ENCODE measurements around the gene CSTB. TPM values are rescaled to one million over a fixed set of nuclear protein-coding genes. Genes with fewer than 3 reads are reported as not detected.

The CSTB gene
- total and polyA plus RNA-seq, 4 donors: 3.8 to 62.4 (median 33.7) TPM

DNA sequence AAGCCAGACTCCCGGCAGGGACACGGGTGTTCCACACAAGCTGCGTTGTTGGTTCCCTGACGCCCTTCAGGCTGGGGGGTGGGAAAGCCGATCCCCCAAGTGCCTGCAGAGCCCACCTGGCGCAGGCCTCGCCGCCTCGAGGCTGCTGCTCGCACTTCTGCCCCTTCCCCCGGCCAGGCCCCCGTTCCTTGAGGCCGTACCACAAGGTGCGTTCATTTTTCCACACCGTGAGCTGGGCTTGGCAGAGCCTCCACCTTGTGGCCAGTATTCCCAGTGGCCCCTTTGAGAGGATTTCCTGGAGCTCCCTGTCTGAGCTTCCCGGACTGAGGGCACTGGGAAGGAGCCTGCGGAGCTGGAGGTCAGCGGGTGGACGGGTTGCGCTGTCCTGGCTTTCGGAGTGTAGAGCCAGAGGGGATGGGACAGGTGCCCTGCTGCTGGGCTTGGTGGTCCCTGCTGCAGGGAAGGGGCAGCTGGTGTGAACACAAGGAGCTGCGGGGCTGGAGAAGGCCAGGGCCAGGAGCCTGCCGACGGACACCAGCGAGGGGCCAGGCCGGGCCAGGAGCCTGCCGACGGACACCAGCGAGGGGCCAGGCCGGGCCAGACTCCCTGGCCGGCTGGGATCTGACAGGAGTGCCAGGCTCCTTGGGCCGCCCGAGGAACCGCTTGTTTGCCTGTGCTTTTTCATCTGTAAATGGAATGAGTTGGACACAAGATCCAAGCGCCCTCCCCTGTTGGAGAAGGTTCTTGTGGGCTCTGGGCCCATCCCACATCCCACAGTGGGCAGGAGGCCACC, 38.8 kb downstream of the CSTB start:
- Histone ChIP-seq H3K9me3 (ENCODE audit: control insufficient read depth in 4 of 4, low read length in 3 of 4) (no peaks in the 10 kb centered on the region), H3K4me1 (ENCODE audit: control insufficient read depth in 4 of 4, insufficient read depth in 4 of 4, low read length in 3 of 4) (peaks cover 16 to 43% (median 32%) of the 10 kb centered on the region in 4 donors), H3K9ac (ENCODE audit: low read depth in 1 of 2, low read length in 2 of 2) (no peak overlapping the region), H3K4me3 (ENCODE audit: low read depth in 1 of 3, low read length in 3 of 3) (no peak overlapping the region), H3K36me3 (ENCODE audit: control insufficient read depth in 4 of 4, insufficient read depth in 3 of 4, low read depth in 1 of 4, low read length in 3 of 4) (peaks cover 0 to 6% (median 0%) of the 10 kb centered on the region in 4 donors), H3K27ac (ENCODE audit: low read depth in 1 of 2, low read length in 2 of 2) (peak overlapping the region; percentile 49 to 54), H3K27me3 (ENCODE audit: control insufficient read depth in 4 of 4, insufficient read depth in 4 of 4, low read length in 3 of 4) (no peaks in the 10 kb centered on the region)
- TF ChIP-seq EGR1 (IDR thresholded peaks at IDR 0.05; ENCODE audit: low read depth in 2 of 2): no peak
- WGBS: 96% methylated on average over 35 of the region's 35 CpGs
- no peak for DNase-seq (ENCODE audit: low spot score)

DNA sequence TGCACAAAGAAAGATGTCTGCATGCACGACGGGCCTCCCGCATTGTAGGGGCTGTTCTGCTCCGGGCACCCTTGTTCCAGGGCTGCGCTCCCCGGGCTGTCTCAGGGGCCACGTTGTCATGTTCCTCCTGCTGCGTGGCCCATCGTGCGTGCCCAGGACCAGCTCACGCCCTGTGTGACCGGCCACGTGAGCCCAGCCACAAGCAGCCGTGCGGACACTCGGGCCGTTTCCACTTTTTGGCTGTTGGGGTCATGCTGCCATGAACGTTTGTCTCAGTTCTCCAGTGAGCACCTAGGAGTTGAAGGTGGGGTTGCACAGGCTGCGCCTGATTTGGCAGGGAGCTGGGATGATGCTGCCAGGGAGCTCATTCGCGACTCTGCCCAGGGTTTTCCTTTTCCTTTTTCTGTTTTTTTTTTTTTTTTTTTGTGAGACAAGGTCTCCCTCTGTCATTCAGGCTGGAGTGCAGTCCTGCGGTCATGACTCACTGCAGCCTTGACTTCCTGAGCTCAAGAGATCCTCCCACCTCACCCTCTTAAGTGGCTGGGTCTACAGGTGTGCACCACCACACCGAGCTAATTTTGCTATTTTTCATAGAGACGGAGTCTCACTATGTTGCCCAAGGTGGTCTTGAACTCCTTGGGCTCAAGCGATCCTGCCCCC, 39.8 kb downstream of the CSTB start:
- DNase-seq (ENCODE audit: low spot score): no peak
- peaks cover 0 to under 1% (median 0%) of the 10 kb centered on the region in 4 donors for H3K36me3 ChIP-seq (ENCODE audit: control insufficient read depth in 4 of 4, insufficient read depth in 3 of 4, low read depth in 1 of 4, low read length in 3 of 4)
- WGBS: 92% methylated on average over 25 of the region's 25 CpGs

DNA sequence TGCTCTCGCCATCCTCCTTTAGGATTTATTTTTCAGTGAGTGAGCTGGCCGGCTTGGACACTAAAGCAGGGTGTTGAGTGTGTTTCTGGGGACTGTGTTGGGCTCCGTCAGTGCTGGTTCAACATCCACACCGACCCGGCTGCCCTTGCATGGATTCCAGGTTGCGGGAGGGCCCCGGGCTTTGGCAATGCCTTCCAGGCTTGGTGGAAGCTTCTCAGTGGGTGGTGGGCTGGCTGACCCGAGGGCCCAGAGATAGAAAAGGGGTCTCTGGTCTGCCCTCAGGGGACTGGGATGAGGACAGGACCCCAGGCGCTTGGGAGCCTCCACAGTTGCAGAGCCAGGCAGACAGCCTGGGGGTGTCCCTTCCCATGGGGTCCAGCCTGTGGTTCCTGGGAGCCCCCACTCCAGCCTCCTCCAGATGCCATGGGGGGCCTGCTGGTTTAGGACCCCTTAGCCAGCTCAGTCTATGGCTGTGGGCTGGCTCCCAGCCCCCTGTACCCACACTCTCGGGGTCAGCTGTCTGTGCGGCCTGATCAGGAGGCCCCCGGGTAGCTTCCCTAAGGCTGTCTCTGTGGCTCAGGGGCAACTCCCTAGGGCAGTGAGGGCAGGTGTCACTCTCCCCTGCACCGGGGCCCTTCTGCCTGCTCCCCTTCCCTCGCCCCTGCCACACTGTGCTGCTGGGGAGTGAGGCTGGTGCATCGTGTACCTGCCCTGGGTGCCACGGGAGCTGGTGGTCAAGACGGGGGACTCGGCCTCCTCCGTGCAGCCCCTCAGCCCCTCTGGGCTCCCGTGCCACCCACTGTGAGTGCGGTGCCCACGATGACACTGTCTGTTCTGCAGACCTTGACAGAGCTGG, 40.6 kb downstream of the CSTB start:
- Histone ChIP-seq H3K9me3 (ENCODE audit: control insufficient read depth in 4 of 4, low read length in 3 of 4) (no peaks in the 10 kb centered on the region), H3K27ac (ENCODE audit: low read depth in 1 of 2, low read length in 2 of 2) (no peak overlapping the region), H3K4me3 (ENCODE audit: low read depth in 1 of 3, low read length in 3 of 3) (no peak overlapping the region), H3K9ac (ENCODE audit: low read depth in 1 of 2, low read length in 2 of 2) (no peak overlapping the region), H3K27me3 (ENCODE audit: control insufficient read depth in 4 of 4, insufficient read depth in 4 of 4, low read length in 3 of 4) (no peaks in the 10 kb centered on the region), H3K4me1 (ENCODE audit: control insufficient read depth in 4 of 4, insufficient read depth in 4 of 4, low read length in 3 of 4) (peaks cover 22 to 57% (median 45%) of the 10 kb centered on the region in 4 donors), H3K36me3 (ENCODE audit: control insufficient read depth in 4 of 4, insufficient read depth in 3 of 4, low read depth in 1 of 4, low read length in 3 of 4) (no peaks in the 10 kb centered on the region)
- 96% methylated on average over 22 of the region's 22 CpGs for WGBS
- no peak for DNase-seq (ENCODE audit: low spot score)
- TF ChIP-seq HNF4G (IDR thresholded peaks at IDR 0.05): no peak
- TF ChIP-seq, protein P1, sequence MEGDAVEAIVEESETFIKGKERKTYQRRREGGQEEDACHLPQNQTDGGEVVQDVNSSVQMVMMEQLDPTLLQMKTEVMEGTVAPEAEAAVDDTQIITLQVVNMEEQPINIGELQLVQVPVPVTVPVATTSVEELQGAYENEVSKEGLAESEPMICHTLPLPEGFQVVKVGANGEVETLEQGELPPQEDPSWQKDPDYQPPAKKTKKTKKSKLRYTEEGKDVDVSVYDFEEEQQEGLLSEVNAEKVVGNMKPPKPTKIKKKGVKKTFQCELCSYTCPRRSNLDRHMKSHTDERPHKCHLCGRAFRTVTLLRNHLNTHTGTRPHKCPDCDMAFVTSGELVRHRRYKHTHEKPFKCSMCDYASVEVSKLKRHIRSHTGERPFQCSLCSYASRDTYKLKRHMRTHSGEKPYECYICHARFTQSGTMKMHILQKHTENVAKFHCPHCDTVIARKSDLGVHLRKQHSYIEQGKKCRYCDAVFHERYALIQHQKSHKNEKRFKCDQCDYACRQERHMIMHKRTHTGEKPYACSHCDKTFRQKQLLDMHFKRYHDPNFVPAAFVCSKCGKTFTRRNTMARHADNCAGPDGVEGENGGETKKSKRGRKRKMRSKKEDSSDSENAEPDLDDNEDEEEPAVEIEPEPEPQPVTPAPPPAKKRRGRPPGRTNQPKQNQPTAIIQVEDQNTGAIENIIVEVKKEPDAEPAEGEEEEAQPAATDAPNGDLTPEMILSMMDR (IDR thresholded peaks at IDR 0.05; ENCODE audit: low read depth, low read length, missing input control): no peak
- TF ChIP-seq, protein P2, sequence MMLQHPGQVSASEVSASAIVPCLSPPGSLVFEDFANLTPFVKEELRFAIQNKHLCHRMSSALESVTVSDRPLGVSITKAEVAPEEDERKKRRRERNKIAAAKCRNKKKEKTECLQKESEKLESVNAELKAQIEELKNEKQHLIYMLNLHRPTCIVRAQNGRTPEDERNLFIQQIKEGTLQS (IDR thresholded peaks at IDR 0.05): no peak
- TF ChIP-seq FOXA1 (IDR thresholded peaks at IDR 0.05): no peak
- no peak for TF ChIP-seq EGR1 (IDR thresholded peaks at IDR 0.05; ENCODE audit: low read depth in 2 of 2)
- no peak for TF ChIP-seq TAF1 (conservative IDR thresholded peaks at IDR 0.05)
- TF ChIP-seq JUND (IDR thresholded peaks at IDR 0.05): no peak
- TF ChIP-seq, protein P3, sequence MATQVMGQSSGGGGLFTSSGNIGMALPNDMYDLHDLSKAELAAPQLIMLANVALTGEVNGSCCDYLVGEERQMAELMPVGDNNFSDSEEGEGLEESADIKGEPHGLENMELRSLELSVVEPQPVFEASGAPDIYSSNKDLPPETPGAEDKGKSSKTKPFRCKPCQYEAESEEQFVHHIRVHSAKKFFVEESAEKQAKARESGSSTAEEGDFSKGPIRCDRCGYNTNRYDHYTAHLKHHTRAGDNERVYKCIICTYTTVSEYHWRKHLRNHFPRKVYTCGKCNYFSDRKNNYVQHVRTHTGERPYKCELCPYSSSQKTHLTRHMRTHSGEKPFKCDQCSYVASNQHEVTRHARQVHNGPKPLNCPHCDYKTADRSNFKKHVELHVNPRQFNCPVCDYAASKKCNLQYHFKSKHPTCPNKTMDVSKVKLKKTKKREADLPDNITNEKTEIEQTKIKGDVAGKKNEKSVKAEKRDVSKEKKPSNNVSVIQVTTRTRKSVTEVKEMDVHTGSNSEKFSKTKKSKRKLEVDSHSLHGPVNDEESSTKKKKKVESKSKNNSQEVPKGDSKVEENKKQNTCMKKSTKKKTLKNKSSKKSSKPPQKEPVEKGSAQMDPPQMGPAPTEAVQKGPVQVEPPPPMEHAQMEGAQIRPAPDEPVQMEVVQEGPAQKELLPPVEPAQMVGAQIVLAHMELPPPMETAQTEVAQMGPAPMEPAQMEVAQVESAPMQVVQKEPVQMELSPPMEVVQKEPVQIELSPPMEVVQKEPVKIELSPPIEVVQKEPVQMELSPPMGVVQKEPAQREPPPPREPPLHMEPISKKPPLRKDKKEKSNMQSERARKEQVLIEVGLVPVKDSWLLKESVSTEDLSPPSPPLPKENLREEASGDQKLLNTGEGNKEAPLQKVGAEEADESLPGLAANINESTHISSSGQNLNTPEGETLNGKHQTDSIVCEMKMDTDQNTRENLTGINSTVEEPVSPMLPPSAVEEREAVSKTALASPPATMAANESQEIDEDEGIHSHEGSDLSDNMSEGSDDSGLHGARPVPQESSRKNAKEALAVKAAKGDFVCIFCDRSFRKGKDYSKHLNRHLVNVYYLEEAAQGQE (IDR thresholded peaks at IDR 0.05): no peak
- no peak for TF ChIP-seq RAD21 (IDR thresholded peaks at IDR 0.05)

More for the DNA sequence above, 39.8 kb downstream of the CSTB start:
- H3K9ac ChIP-seq (ENCODE audit: low read depth in 1 of 2, low read length in 2 of 2): no peak overlapping the region
- H3K4me3 ChIP-seq (ENCODE audit: low read depth in 1 of 3, low read length in 3 of 3): no peak overlapping the region
- TF ChIP-seq NR2F2 (IDR thresholded peaks at IDR 0.05): no peak
- TF ChIP-seq TAF1 (conservative IDR thresholded peaks at IDR 0.05): no peak
- no peak for TF ChIP-seq SP1 (IDR thresholded peaks at IDR 0.05)
- TF ChIP-seq HNF4A (conservative IDR thresholded peaks at IDR 0.05): no peak
- no peak for TF ChIP-seq GABPA (IDR thresholded peaks at IDR 0.05 in 1 of 2, conservative IDR thresholded peaks at IDR 0.05 in 1 of 2)
- TF ChIP-seq, protein P1 (IDR thresholded peaks at IDR 0.05; ENCODE audit: low read depth, low read length, missing input control): no peak
- TF ChIP-seq FOXA2 (IDR thresholded peaks at IDR 0.05): no peak
- TF ChIP-seq JUND (IDR thresholded peaks at IDR 0.05): no peak
- TF ChIP-seq RXRA (IDR thresholded peaks at IDR 0.05): no peak
- no peak for TF ChIP-seq FOXA1 (IDR thresholded peaks at IDR 0.05)
- TF ChIP-seq RAD21 (IDR thresholded peaks at IDR 0.05): no peak
- no peak for TF ChIP-seq HNF4G (IDR thresholded peaks at IDR 0.05)
- TF ChIP-seq, protein P4, sequence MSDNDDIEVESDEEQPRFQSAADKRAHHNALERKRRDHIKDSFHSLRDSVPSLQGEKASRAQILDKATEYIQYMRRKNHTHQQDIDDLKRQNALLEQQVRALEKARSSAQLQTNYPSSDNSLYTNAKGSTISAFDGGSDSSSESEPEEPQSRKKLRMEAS (IDR thresholded peaks at IDR 0.05): no peak
- H3K27me3 ChIP-seq (ENCODE audit: control insufficient read depth in 4 of 4, insufficient read depth in 4 of 4, low read length in 3 of 4): no peaks in the 10 kb centered on the region
- H3K9me3 ChIP-seq (ENCODE audit: control insufficient read depth in 4 of 4, low read length in 3 of 4): no peaks in the 10 kb centered on the region
- H3K4me1 ChIP-seq (ENCODE audit: control insufficient read depth in 4 of 4, insufficient read depth in 4 of 4, low read length in 3 of 4): peaks cover 19 to 53% (median 41%) of the 10 kb centered on the region in 4 donors
- H3K27ac ChIP-seq (ENCODE audit: low read depth in 1 of 2, low read length in 2 of 2): no peak overlapping the region
